Right cardiac atrium (tissue), 5 donors: Measurements from ENCODE around the gene MTREX. TPM values are rescaled to one million over a fixed set of nuclear protein-coding genes. Genes with fewer than 3 reads are reported as not detected.

Source experiments
- ATAC-seq, 2 donors: fragments of 200-7000 bp; cut with Tn5 transposase; one replicate each; pipeline versions ENCODE4 v1.8.0 to v1.9.1; 2020; ENCODE audit warnings: moderate library complexity in 2 of 2, mild to moderate bottlenecking in 1 of 2
- DNase-seq, 3 donors: peaks; one replicate each; pipeline ENCODE4 v3.0.0-alpha.2; 2020
- H3K27ac ChIP-seq: one replicate; pipeline ENCODE4 v1.5.1; 2013; ENCODE audit warnings: mild to moderate bottlenecking, low read length, control low read depth, moderate library complexity
- H3K27me3 ChIP-seq: one replicate; pipeline ENCODE4 v1.6.1; 2013; ENCODE audit not compliant: control insufficient read depth, insufficient read depth
- H3K4me1 ChIP-seq: one replicate; pipeline ENCODE4 v1.6.1; 2013; ENCODE audit warnings: low read length; ENCODE audit not compliant: control insufficient read depth, insufficient read depth
- H3K4me3 ChIP-seq: one replicate; pipeline ENCODE4 v1.5.1; 2013; ENCODE audit warnings: low read length, control low read depth
- H3K9me3 ChIP-seq: one replicate; pipeline ENCODE4 v1.6.1; 2013; ENCODE audit warnings: low read length; ENCODE audit not compliant: control insufficient read depth
- WGBS: extraction: QIAGEN DNeasy Blood & Tissue Kit; methylation state at CpG from one replicate; pipeline ENCODE4 v1.1.7; 2013; 5-methylcytosine and 5-hydroxymethylcytosine counted together
- intact Hi-C, 4 donors: fragments of 100-400 bp; cut with DNase I; formaldehyde crosslinking; loops; one replicate each; pipeline versions ENCODE4 v1.11.0 to v1.14.0; 2022 to 2023
- polyA plus RNA-seq: library from polyadenylated mRNA; stranded (reverse); fragments of 200-250 nt; gene quantifications from one replicate; pipeline ENCODE4 v1.2.3, GENCODE V29; 2013
- total RNA-seq, 4 donors: library from RNA; stranded (reverse); fragmentation: NEBNext Ultra II Directional; extraction: Animal tissue kit (Norgen Biotek cat#: 25700); gene quantifications; one replicate each; pipeline ENCODE4 v1.2.1, GENCODE V29; 2021
- donor health status: healthy with polysubstance abuse.
- donor health status: DM: no; HTN: yes; CAD: no.
- donor health status: DM: no; HTN: no; CAD: no.
- donor health status: DM: no; HTN: yes; CAD: no; lungs with severe emphysema.
- donor health status: DM: yes; HTN: yes; CAD: no.

The MTREX gene
- total and polyA plus RNA-seq, 5 donors = 22.2 to 65.6 (median 62.5) TPM

DNA sequence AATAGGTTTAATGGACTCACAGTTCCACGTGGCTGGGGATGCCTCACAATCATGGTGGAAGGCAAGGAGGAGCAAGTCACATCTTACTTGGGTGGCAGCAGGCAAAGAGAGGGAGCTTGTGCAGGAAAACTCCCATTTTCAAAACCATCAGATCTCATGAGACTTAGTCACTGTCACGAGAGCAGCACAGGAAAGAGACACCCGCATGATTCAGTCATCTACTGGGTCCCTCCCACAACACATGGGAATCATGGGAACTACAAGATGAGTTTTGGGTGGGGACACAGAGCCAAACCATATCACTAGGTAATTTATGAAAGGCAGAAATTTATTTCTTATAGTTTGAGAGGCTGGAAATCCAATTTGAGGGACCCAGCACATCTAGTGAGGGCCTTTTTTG is 40.0 kb downstream of the MTREX start:
- intact Hi-C loops = loop anchor here in 3 of 4 donors (10.0 kb wide), 3 partner anchors 57 to 357 kb away; no protein-coding TSS in a partner anchor
- Histone ChIP-seq H3K4me1 (no peaks in the 10 kb centered on the region), H3K4me3 (no peak overlapping the region), H3K27ac (no peak overlapping the region), H3K9me3 (no peaks in the 10 kb centered on the region), H3K27me3 (no peaks in the 10 kb centered on the region)
- WGBS = 86% methylated on average over 3 of the region's 3 CpGs
- ATAC-seq (no peak), DNase-seq (no peak)

- intact Hi-C loops = no loop called here
- ATAC-seq (no peak), DNase-seq (no peak)
- no peaks in the 10 kb centered on the region for H3K9me3 ChIP-seq
- no peaks in the 10 kb centered on the region for H3K27me3 ChIP-seq
- no peak overlapping the region for H3K27ac ChIP-seq
- H3K4me1 ChIP-seq = no peaks in the 10 kb centered on the region
- 94% methylated on average over 1 of the region's 1 CpG for WGBS
- no peak overlapping the region for H3K4me3 ChIP-seq
Observed at GRCh38 chr5:55350754-55351153, 43.0 kb downstream of the MTREX start.

GRCh38 chr5:55356896-55357295 is 49.1 kb downstream of the MTREX start:
- ATAC-seq = no peak
- H3K9me3 ChIP-seq = no peaks in the 10 kb centered on the region
- H3K27me3 ChIP-seq = no peaks in the 10 kb centered on the region
- no peak overlapping the region for H3K4me3 ChIP-seq
- intact Hi-C loops = no loop called here
- H3K27ac ChIP-seq = no peak overlapping the region
- no peaks in the 10 kb centered on the region for H3K4me1 ChIP-seq
- no peak for DNase-seq
- WGBS = 94% methylated on average over 4 of the region's 4 CpGs

GRCh38 chr5:55360190-55360589 is 52.4 kb downstream of the MTREX start:
- intact Hi-C loops = no loop called here
- no peak for ATAC-seq
- Histone ChIP-seq H3K27me3 (no peaks in the 10 kb centered on the region), H3K27ac (no peak overlapping the region), H3K4me3 (no peak overlapping the region), H3K9me3 (no peaks in the 10 kb centered on the region), H3K4me1 (no peaks in the 10 kb centered on the region)
- WGBS = 96% methylated on average over 2 of the region's 2 CpGs
- no peak for DNase-seq

DNA sequence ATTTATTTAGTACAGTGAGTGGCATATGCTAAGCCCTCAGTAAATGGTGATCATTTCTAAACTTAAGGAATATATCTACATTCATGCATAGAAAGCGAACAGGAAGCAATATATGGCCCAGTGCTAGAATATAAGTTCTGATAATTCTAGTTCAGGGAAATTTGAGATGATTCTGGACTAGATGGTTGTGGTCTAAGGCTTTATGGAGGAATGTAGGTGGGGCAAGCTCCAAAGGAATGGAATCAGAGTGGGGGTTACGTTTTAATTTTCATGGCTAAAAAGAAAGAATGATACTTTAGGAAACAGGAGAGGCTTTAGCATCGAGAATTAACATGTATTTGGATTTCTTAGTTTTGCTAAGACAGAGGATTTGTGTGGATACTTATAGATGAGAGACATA is 56.1 kb downstream of the MTREX start:
- Histone ChIP-seq H3K27me3 (no peaks in the 10 kb centered on the region), H3K9me3 (no peaks in the 10 kb centered on the region), H3K4me1 (no peaks in the 10 kb centered on the region), H3K27ac (no peak overlapping the region), H3K4me3 (no peak overlapping the region)
- ATAC-seq (no peak), DNase-seq (no peak)
- 97% methylated on average over 3 of the region's 3 CpGs for WGBS
- intact Hi-C loops = no loop called here

- Histone ChIP-seq H3K4me3 (no peak overlapping the region), H3K27ac (no peak overlapping the region), H3K9me3 (no peaks in the 10 kb centered on the region), H3K4me1 (no peaks in the 10 kb centered on the region), H3K27me3 (no peaks in the 10 kb centered on the region)
- DNase-seq (no peak), ATAC-seq (no peak)
- 98% methylated on average over 4 of the region's 4 CpGs for WGBS
- intact Hi-C loops = no loop called here
Observed at GRCh38 chr5:55364537-55365055, 56.8 kb downstream of the MTREX start.

DNA sequence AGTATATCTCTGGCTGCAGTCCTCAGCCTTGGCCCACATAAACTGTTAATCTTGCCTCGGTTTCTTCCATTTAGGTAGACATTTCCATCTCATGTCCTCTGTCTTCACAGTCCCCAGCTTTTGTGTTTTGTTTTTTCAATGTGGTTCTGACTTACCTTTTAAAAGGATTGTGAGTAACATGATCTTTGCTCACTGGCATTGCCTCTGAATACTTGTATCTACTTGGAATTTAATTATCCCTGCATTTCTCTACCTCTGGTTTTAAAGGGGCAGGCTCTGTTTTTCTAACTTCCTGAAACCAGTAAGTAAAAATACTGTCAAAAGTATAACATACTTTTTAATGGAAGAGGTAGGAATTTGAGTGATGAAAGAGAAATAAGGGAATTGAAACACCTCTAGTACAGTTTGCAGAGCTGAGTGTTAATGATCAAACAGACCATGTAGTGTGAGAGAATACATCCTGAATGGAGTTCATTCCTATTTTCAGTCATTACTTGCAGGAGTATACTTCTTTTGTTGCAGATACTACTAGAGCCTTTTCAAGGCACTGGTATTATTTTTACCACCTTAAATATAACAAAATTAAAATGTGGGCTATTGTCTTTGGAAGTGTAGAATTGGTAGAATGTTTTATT is 62.6 kb downstream of the MTREX start:
- DNase-seq (no peak), ATAC-seq (no peak)
- WGBS = 94% methylated on average over 1 of the region's 1 CpG
- intact Hi-C loops = no loop called here
- no peaks in the 10 kb centered on the region for H3K27me3 ChIP-seq
- H3K9me3 ChIP-seq = no peaks in the 10 kb centered on the region
- H3K27ac ChIP-seq = no peak overlapping the region
- H3K4me1 ChIP-seq = no peaks in the 10 kb centered on the region
- no peak overlapping the region for H3K4me3 ChIP-seq

DNA sequence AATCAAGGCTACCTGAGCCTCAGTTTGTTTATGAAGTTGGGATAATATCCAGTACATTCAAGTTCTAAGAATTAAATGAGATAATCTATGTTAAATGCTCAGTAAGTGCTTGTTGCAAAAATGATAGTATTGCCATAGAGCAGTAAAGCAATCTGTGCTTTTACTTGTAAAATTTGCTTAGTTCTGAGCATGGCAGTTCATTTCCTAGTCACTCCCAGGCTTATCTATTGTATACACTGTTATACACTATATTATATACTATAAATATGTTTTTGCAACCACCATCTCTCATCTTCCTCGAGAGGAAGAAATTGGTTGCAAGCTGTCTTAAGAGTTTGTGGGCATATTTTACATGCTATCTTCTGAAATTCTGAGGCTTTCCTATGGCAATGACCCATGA is 63.4 kb downstream of the MTREX start:
- H3K27ac ChIP-seq = no peak overlapping the region
- intact Hi-C loops = no loop called here
- H3K9me3 ChIP-seq = no peaks in the 10 kb centered on the region
- H3K4me1 ChIP-seq = no peaks in the 10 kb centered on the region
- no peak overlapping the region for H3K4me3 ChIP-seq
- DNase-seq (no peak), ATAC-seq (no peak)
- WGBS = 91% methylated on average over 1 of the region's 1 CpG
- no peaks in the 10 kb centered on the region for H3K27me3 ChIP-seq

DNA sequence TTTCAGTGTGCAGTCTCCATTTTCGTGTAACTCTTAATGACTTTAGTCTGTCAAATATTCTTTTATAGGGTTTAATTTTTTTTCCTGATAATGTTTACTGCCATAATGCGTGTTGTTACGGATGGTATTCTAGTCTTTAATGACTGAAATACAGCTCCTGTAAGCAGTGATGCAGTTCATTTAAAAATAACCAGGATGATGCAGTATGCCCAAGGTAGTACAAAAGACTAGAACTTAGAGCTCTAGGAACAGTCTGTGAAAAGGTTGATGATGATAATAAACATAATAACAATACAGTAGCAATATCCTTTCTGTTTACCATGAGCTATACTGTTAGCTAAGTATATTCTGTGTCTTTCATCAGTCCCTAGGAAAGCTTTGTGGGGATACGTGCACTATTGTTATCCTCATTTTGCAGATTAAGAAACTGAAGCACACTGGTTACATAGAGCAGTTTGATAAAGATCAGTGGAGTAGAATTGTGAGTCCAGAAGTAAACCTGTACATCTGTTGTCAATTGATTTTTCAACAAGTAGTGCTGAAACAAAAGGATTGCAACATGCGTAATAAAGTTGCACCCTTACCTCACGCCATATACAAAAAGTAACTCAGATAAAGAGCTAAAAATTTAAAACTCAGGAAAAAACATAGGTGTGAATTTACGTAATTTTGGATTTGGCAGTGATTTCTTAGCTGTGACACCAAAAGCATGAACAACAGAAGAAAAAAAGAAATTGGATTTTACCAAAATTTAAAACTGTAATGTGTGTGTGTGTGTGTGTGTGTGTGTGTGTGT is 64.5 kb downstream of the MTREX start:
- 98% methylated on average over 7 of the region's 7 CpGs for WGBS
- Histone ChIP-seq H3K4me1 (no peaks in the 10 kb centered on the region), H3K27ac (no peak overlapping the region), H3K4me3 (no peak overlapping the region), H3K27me3 (no peaks in the 10 kb centered on the region), H3K9me3 (no peaks in the 10 kb centered on the region)
- DNase-seq = no peak
- intact Hi-C loops = no loop called here
- ATAC-seq = no peak

DNA sequence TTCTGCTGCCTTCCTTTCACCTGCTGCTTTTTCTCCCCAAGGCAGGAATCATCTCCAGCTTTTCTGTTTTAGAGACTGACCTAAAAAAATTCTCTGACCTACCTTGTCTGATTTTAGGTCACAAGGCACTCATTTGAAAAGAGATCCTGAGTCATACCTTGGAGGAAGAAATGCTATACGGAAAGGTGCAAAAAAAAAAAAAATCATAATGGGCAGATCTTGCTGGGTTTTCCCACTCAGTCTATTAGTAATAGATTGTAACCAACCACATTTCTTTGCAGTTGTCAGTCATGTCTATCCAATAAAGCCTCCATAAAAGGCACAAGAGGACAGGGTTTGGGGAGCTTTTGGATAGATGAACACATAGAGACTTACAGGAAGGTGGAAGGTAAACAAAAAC is 70.0 kb downstream of the MTREX start:
- ATAC-seq = no peak
- Histone ChIP-seq H3K4me1 (no peaks in the 10 kb centered on the region), H3K4me3 (no peak overlapping the region), H3K27ac (no peak overlapping the region), H3K9me3 (no peaks in the 10 kb centered on the region), H3K27me3 (no peaks in the 10 kb centered on the region)
- WGBS = 91% methylated on average over 1 of the region's 1 CpG
- intact Hi-C loops = no loop called here
- DNase-seq = no peak

GRCh38 chr5:55383254-55383653 is 75.5 kb downstream of the MTREX start:
- no peaks in the 10 kb centered on the region for H3K27me3 ChIP-seq
- no peak for DNase-seq
- no peaks in the 10 kb centered on the region for H3K4me1 ChIP-seq
- intact Hi-C loops = no loop called here
- H3K9me3 ChIP-seq = no peaks in the 10 kb centered on the region
- no peak overlapping the region for H3K27ac ChIP-seq
- no peak for ATAC-seq
- no peak overlapping the region for H3K4me3 ChIP-seq
